ENCODE results near the gene CCL27.
A peak's percentile ranks its signal among the peaks of the same experiment; 100 is the strongest.

Gene CCL27

GRCh38 chr9:34627716-34628655 lies 34.5 kb downstream of the CCL27 start:
- no peak for DNase-seq (ENCODE audit: low read depth in 2 of 3, low spot score in 2 of 3)

- DNase-seq (ENCODE audit: low read depth in 2 of 3, low spot score in 2 of 3) = no peak
Measured at GRCh38 chr9:34625186-34625486, 37.3 kb downstream of the CCL27 start.

GRCh38 chr9:34624475-34625185 lies 37.8 kb downstream of the CCL27 start:
- DNase-seq (ENCODE audit: low read depth in 2 of 3, low spot score in 2 of 3) = no peak

GRCh38 chr9:34623374-34624235 lies 38.9 kb downstream of the CCL27 start:
- DNase-seq (ENCODE audit: low read depth in 2 of 3, low spot score in 2 of 3) = no peak

GRCh38 chr9:34620061-34620994 lies 42.1 kb downstream of the CCL27 start, which contains the start of gene DCTN3:
TSS of gene DCTN3 (minus strand) at chr9:34620495. CDS start at chr9:34620464, 31 bp downstream.
- DNase-seq (ENCODE audit: low read depth in 2 of 3, low spot score in 2 of 3) = peak; percentile 57 to 69 (median 67)

GRCh38 chr9:34615132-34615531 lies 47.3 kb downstream of the CCL27 start:
- DNase-seq (ENCODE audit: low read depth in 2 of 3, low spot score in 2 of 3) = no peak

GRCh38 chr9:34612788-34613390 lies 49.6 kb downstream of the CCL27 start:
- peak in 2 of 3 experiments; percentile 49 to 52 for DNase-seq (ENCODE audit: low read depth in 2 of 3, low spot score in 2 of 3)
